Stimulated activated CD4-positive, alpha-beta T cell treated with anti-CD3 and anti-CD28 coated beads, Interleukin-15, amount 100 ng/mL, for 1 hour (primary cell): ENCODE measurements around the gene GLRA2.
"Not testable (repeated sequence)": the region's sequence is repeated elsewhere in the genome, so short reads cannot be mapped to it uniquely, and the experiment has no call there.

Experiments
- DNase-seq, 2 donors: peaks; one replicate each; pipeline ENCODE4 v3.0.0-alpha.2; 2020; ENCODE audit warnings: low read depth in 1 of 2, low spot score in 1 of 2

Gene GLRA2

DNA sequence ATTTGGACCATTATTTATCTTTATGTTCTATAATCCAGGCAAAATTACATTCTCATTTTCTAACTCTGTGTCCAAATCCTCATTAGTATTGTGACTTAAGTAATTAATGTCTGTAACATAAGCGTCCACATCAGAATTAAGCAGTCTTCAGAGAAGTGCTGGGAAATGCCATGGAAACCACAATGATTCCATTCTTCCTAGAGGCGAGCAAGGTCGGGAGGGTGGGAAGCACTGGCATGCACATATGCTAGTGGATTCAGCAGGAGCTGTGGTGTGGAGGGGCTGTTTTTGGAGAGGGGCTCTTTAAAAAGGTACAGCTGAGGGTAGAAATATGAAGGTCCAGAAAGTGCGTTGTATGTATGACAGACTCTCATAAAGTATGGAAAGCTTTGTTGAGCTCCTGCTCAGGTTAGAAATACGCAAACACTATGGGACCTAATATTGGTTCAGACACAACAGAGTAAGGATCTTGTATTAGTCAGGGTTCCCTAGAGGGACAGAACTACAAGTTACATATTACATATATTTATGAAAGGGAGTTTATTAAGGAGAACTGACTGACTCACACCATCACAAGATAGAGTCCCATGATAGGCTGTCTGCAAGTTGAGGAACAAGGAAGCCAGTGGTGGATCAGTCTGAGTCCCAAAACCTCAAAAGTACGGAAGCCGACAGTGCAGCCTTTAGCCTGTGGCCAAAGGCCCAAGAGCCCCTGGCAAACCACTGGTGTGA lies 61.5 kb downstream of the GLRA2 start:
- no peak for DNase-seq

- no peak for DNase-seq
Measured at GRCh38 chrX:14591976-14592375, 62.6 kb downstream of the GLRA2 start.

GRCh38 chrX:14594521-14594920 lies 65.2 kb downstream of the GLRA2 start:
- no peak for DNase-seq

DNA sequence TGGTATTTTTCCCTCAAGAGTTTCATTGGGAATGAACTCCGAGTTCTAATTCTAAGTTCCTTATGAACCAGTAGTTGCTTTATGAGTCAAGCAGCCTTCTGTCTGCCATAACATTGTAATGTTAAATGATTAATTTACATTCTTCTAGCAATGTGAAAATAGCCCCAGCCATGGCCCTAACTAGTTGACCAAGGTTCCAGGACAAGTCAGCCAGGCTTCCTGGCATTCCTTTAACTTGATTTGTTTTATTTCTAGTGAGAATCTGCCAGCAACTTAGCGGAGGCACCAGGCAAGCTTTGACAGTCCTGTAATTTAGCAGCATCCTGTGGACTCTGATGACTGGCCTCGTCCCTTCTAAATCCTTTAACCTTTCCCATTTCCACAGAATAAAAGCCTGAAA lies 69.0 kb downstream of the GLRA2 start:
- DNase-seq, result no peak

GRCh38 chrX:14607446-14607985 lies 78.2 kb downstream of the GLRA2 start:
- no peak for DNase-seq

DNA sequence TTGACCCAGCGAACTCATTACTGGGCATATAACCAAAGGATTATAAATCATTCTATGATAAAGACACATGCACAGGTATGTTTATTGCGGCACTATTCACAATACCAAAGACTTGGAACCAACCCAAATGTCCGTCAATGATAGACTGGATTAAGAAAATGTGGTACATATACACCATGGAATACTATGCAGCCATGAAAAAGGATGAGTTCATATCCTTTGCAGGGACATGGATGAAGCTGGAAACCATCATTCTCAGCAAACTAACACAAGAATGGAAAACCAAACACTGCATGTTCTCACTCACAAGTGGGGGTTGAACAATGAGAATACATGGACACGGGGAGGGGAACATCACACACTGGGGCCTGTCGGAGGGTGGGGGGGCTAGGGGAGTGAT lies 83.1 kb downstream of the GLRA2 start:
- DNase-seq, result not testable (repeated sequence)

- no peak for DNase-seq
Measured at GRCh38 chrX:14616301-14616700, 87.0 kb downstream of the GLRA2 start.

- DNase-seq, result no peak
Measured at GRCh38 chrX:14616836-14617235, 87.5 kb downstream of the GLRA2 start.

GRCh38 chrX:14618177-14618965 lies 89.0 kb downstream of the GLRA2 start:
- no peak for DNase-seq

GRCh38 chrX:14630733-14631132 lies 101.4 kb downstream of the GLRA2 start:
- DNase-seq, result no peak

DNA sequence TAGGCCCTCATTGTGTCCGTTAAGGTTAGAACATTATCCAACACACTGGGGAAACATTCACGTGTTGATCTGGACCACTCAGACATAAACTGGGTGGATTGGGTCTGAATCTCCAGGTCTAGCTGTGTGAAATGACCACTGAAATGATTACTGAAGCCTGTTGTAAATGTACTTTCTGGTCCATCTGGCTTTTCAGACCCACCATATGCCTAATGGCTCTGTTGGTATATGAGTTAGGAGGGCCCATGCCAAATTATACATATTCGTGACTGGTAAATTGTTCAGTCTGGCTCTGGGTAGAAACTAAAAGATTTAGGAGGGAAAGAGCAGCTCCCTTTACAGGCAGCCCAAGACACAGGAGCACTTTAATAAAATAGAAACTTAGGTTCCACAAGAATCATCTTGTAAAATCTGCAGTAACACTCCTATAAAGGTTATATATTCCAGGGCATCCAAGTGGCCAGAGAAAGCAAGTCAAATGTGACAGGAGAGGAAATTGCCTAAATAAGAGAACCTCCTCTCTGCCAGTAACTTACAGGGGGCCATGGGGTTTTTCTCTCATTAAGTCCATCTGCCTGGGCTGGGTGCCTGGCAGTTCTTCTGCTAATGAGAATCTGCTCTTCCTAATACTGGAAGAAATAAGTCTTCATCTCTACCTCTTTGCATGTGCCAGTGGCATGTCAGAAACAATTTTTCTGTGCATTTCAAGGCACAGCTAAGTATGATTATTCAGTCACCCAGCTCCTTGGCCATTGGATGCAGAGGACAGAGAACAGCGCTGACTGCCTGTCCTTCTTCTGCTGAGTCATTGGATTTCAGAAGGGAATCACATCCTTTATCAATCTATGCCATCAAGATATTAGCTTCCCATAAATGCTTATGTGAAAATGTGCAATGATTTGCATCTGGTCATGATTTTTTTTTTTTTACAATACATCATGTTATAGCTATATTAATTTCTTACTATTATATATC lies 112.6 kb downstream of the GLRA2 start:
- DNase-seq, result no peak

DNA sequence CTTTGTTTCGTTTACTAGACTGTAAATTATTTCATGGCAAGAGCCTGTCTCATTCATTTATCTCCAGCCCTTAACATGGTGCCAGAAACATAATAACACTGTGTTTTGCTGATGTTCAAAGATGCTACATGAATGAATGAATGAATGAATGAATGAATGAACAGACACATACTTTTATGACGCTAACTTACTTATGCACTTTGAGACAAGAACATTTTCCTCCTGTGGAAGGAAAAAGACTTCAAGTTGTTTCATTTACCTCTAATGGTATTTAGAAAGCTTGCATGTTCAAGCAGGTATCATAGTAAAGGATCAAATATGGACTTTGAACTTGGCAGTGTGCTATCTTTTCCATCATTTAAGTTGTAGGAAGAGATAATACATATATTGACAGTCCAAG lies 131.6 kb downstream of the GLRA2 start:
- DNase-seq, result no peak

DNA sequence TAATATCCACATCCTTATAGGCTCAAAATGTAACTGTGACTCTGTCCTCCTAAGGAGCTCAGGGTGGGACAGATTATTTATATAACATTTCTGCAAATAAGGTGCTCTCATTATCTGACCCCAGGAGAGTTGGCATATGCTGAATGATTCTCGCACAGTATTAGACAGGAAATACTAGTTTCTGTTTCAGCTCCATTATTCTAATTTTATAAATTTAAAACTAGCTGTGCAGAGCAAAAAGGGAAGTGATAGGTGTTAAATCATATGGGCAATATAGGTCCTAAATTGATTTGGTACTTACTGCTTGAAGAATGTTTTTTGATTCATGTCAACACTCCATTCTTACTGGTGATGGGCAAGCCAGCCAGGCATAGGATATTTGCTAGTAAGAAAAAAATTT lies 141.5 kb downstream of the GLRA2 start:
- no peak for DNase-seq

- DNase-seq, result no peak
Measured at GRCh38 chrX:14672611-14673172, 143.4 kb downstream of the GLRA2 start.

GRCh38 chrX:14673236-14673635 lies 143.9 kb downstream of the GLRA2 start:
- DNase-seq, result no peak

GRCh38 chrX:14673764-14674163 lies 144.4 kb downstream of the GLRA2 start:
- no peak for DNase-seq

DNA sequence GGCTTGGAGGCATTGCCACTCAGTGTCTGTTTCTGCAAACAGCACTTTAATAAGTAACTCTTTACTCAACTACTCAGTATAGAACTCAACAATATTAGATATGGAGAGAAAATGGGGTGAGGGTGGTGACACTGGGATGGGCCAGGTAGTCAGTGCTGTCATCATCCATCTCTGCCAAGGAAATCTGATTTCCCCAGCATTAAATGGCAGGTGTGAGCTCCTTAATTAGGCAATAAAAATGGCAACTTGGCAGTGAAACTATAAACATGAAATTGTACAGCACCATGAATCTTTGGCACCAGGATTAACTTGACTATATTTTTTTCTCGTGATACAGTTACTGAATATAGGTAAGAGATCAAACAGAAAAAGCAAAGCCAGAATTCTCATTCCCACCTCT lies 146.2 kb downstream of the GLRA2 start:
- no peak for DNase-seq

DNA sequence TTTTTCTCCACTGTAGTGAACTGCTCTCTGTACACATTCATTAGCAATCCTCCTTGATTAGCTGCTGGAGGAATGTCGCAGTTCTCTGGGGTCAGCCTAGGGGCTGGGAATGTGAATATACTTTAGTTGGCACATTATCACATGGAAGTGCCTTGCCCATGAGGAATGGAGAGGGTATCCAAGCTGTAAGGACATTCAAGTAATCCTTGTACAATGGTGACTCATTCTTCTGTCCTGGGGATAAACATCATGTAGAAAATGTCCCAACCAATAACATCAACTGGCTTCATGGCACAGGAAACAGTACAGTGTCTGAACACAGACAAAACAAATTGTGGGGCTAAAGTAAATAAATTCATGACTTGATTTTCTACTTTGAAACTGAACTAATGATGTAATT lies 147.1 kb downstream of the GLRA2 start:
- DNase-seq, result no peak

DNA sequence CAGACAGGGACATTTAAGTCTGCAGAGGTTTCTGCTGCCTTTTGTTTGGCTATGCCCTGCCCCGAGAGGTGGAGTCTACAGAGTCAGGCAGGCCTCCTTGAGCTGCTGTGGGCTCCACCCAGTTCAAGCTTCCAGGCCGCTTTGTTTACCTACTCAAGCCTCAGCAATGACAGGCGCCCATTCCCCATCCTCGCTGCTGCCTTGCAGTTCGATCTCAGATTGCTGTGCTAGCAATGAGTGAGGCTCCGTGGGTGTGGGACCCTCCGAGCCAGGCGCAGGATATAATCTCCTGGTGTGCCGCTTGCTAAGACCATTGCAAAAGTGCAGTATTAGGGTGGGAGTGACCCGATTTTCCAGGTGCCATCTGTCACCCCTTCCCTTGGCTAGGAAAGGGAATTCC lies 159.0 kb downstream of the GLRA2 start:
- not testable (repeated sequence) for DNase-seq

DNA sequence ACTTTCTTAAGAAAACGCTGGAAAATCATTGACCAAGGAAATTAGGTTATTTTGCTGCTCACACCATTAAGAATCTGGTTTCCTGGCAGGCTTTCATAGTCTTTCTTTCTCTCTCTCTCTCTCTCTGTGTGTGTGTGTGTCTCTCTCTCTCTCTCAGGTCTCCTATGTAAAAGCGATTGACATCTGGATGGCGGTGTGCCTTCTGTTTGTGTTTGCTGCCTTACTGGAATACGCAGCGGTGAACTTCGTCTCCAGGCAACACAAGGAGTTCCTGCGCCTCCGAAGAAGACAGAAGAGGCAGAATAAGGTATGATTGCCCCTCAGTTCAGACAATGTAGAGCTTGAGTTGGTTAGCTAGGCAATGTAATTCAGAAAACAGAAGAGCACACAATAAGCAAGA lies 161.2 kb downstream of the GLRA2 start:
- no peak for DNase-seq

DNA sequence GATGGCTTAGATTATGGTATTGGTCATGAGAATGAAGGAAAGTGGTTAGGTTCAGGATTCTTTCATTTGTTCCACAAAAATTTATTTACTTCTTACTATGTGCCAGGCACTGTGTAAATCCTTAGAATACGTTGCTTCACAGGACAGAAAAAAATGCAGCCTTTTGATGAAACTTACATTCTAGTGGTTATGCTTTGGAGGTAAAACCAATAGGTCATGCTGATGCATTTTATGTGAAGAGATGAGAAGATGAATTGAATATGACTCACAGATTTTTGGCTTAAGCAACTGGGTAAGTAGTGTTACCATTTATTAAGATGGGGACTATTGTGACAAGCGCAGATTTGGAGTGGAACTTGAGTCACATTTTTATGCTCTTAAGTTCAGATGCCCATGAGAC lies 165.3 kb downstream of the GLRA2 start:
- DNase-seq, result no peak
